ENCODE results near the gene CDH4. TPM values are rescaled to one million over a fixed set of nuclear protein-coding genes. Genes with fewer than 3 reads are reported as not detected.

CDH4 gene
- total RNA-seq, 1 donor from 2014 or later = not detected

GRCh38 chr20:61497029-61497627, 245.1 kb downstream of the CDH4 start:
- Mint-ChIP-seq H3K27me3 (no peaks in the 10 kb centered on the region), H3K27ac (no peak overlapping the region), H3K4me1 (no peaks in the 10 kb centered on the region), H3K9me3 (peaks cover 1% of the 10 kb centered on the region), H3K4me3 (no peak overlapping the region), H3K36me3 (ENCODE audit: low read depth) (no peaks in the 10 kb centered on the region)
- POLR2A ChIA-PET = no interaction called here
- DNase-seq (no peak), ATAC-seq (ENCODE audit: low read depth) (no peak)
- intact Hi-C loops (cut with micrococcal nuclease) = no loop called here
- no peak for TF ChIP-seq CTCF (IDR thresholded peaks at IDR 0.05)
- CTCF ChIA-PET = no interaction called here

GRCh38 chr20:61499859-61500554, 247.9 kb downstream of the CDH4 start:
- Mint-ChIP-seq H3K4me3 (no peak overlapping the region), H3K9me3 (no peaks in the 10 kb centered on the region), H3K27ac (no peak overlapping the region), H3K36me3 (ENCODE audit: low read depth) (no peaks in the 10 kb centered on the region), H3K4me1 (no peaks in the 10 kb centered on the region), H3K27me3 (no peaks in the 10 kb centered on the region)
- CTCF ChIA-PET = no interaction called here
- ATAC-seq (ENCODE audit: low read depth) (no peak), DNase-seq (no peak)
- POLR2A ChIA-PET = no interaction called here
- TF ChIP-seq CTCF (IDR thresholded peaks at IDR 0.05) = no peak
- intact Hi-C loops (cut with micrococcal nuclease) = no loop called here

- Mint-ChIP-seq H3K9me3 (no peaks in the 10 kb centered on the region), H3K4me1 (no peaks in the 10 kb centered on the region), H3K27me3 (no peaks in the 10 kb centered on the region), H3K36me3 (ENCODE audit: low read depth) (no peaks in the 10 kb centered on the region), H3K27ac (no peak overlapping the region), H3K4me3 (no peak overlapping the region)
- ChIA-PET POLR2A (no interaction called here), CTCF (no interaction called here)
- DNase-seq = no peak
- intact Hi-C loops (cut with micrococcal nuclease) = no loop called here
- no peak for ATAC-seq (ENCODE audit: low read depth)
- no peak for TF ChIP-seq CTCF (IDR thresholded peaks at IDR 0.05)
Measured at GRCh38 chr20:61500791-61501321, 248.8 kb downstream of the CDH4 start.

- ChIA-PET POLR2A (no interaction called here), CTCF (no interaction called here)
- intact Hi-C loops (cut with micrococcal nuclease) = no loop called here
- H3K27me3 Mint-ChIP-seq = no peaks in the 10 kb centered on the region
- no peaks in the 10 kb centered on the region for H3K36me3 Mint-ChIP-seq (ENCODE audit: low read depth)
- ATAC-seq (ENCODE audit: low read depth) (no peak), DNase-seq (no peak)
- no peak overlapping the region for H3K27ac Mint-ChIP-seq
- no peak for TF ChIP-seq CTCF (IDR thresholded peaks at IDR 0.05)
- no peak overlapping the region for H3K4me3 Mint-ChIP-seq
- no peaks in the 10 kb centered on the region for H3K9me3 Mint-ChIP-seq
- no peaks in the 10 kb centered on the region for H3K4me1 Mint-ChIP-seq
Measured at GRCh38 chr20:61502433-61502832, 250.4 kb downstream of the CDH4 start.

- H3K27ac Mint-ChIP-seq = no peak overlapping the region
- no peak for TF ChIP-seq CTCF (IDR thresholded peaks at IDR 0.05)
- ChIA-PET POLR2A (no interaction called here), CTCF (no interaction called here)
- intact Hi-C loops (cut with micrococcal nuclease) = no loop called here
- H3K36me3 Mint-ChIP-seq (ENCODE audit: low read depth) = no peaks in the 10 kb centered on the region
- no peaks in the 10 kb centered on the region for H3K4me1 Mint-ChIP-seq
- no peaks in the 10 kb centered on the region for H3K27me3 Mint-ChIP-seq
- DNase-seq (no peak), ATAC-seq (ENCODE audit: low read depth) (no peak)
- H3K9me3 Mint-ChIP-seq = no peaks in the 10 kb centered on the region
- no peak overlapping the region for H3K4me3 Mint-ChIP-seq
Measured at GRCh38 chr20:61503106-61503505, 251.0 kb downstream of the CDH4 start.

Data from activated B cell treated with CpG ODN at 0.5 μM for 24 hours (primary cell).